GM12878 (cell line): Measurements from ENCODE around the gene HOXB2. TPM values are rescaled to one million over a fixed set of nuclear protein-coding genes. Genes with fewer than 3 reads are reported as not detected.

ENCODE experiments used
- ATAC-seq: fragments of 200-7000 bp; cut with Tn5 transposase; 3 replicates; pipeline ENCODE4 v1.9.1; 2020; ENCODE audit warnings: mild to moderate bottlenecking, moderate library complexity
- BruUV-seq: library from RNA; stranded (reverse); fragments of 400-500 nt; replicated peaks from 2 replicates; lab custom pipeline; 2021; lab: Mats Ljungman, UMichigan
- CTCF ChIA-PET: fragments of 300-600 bp; sonication (Branson Sonifier 250); formaldehyde crosslinking; extraction: SDS; loops from one replicate; lab custom pipeline; 2021; ENCODE audit warnings: inconsistent platforms; lab: Yijun Ruan, JAX
- POLR2A ChIA-PET: fragments of 350-600 bp; formaldehyde crosslinking; extraction: SDS; loops from one replicate; lab custom pipeline; 2021; ENCODE audit warnings: inconsistent platforms; lab: Charles Lee
- RAD21 ChIA-PET: fragments of 300-600 bp; sonication (Branson Sonifier 250); formaldehyde crosslinking; loops from one replicate; lab custom pipeline; 2023; ENCODE audit warnings: antibody characterized with exemption; ENCODE audit not compliant: unreplicated experiment; lab: Charles Lee
- SMC1A ChIA-PET: fragments of 300-600 bp; sonication (Branson Sonifier 250); formaldehyde crosslinking; loops from one replicate; lab custom pipeline; 2023; ENCODE audit not compliant: unreplicated experiment, uncharacterized antibody; lab: Charles Lee
- DNase-seq: peaks from one replicate; pipeline ENCODE4 v3.0.0-alpha.2; 2011; ENCODE audit warnings: low read depth, low spot score
- FAIRE-seq: peaks from 3 replicates; lab custom pipeline; 2011; peaks lifted over from hg19 to GRCh38; lab: Jason Lieb, UNC
- H2AFZ ChIP-seq: 2 replicates; pipeline ENCODE4 v1.6.0; 2011; ENCODE audit warnings: low read depth, low read length, control low read depth; ENCODE audit not compliant: control insufficient read depth
- H3K27ac ChIP-seq: 2 replicates; pipeline ENCODE4 v1.5.1; 2011; ENCODE audit warnings: control low read depth; ENCODE audit not compliant: control insufficient read depth, insufficient read depth
- H3K27me3 ChIP-seq, 2 experiments: replicated peaks in 1 of 2; 2 replicates each; pipeline versions ENCODE4 v1.6.0 to v1.6.1; 2011; ENCODE audit warnings: low read length in 1 of 2; ENCODE audit not compliant: control insufficient read depth in 2 of 2, insufficient read depth in 2 of 2
- H3K36me3 ChIP-seq, 2 experiments: 2 replicates each; pipeline ENCODE4 v1.5.1; 2011; ENCODE audit warnings: low read length in 1 of 2; ENCODE audit not compliant: control insufficient read depth in 2 of 2, insufficient read depth in 2 of 2
- H3K4me1 ChIP-seq: 2 replicates; pipeline ENCODE4 v1.6.1; 2011; ENCODE audit warnings: mild to moderate bottlenecking, low read length, moderate library complexity, mixed read lengths; ENCODE audit not compliant: control insufficient read depth, insufficient read depth
- H3K4me2 ChIP-seq: 2 replicates; pipeline ENCODE4 v1.6.0; 2011; ENCODE audit warnings: control low read depth; ENCODE audit not compliant: control insufficient read depth, insufficient read depth
- H3K4me3 ChIP-seq: fragments of 200-600 bp; sonication (generic); 2 replicates; pipeline ENCODE4 v1.5.1; 2016
- H3K79me2 ChIP-seq: 2 replicates; pipeline ENCODE4 v1.6.0; 2011; ENCODE audit warnings: low read length; ENCODE audit not compliant: control insufficient read depth, insufficient read depth
- H3K9ac ChIP-seq: 2 replicates; pipeline ENCODE4 v1.8.0; 2011; ENCODE audit warnings: low read length, control low read depth, mixed read lengths; ENCODE audit not compliant: control insufficient read depth, insufficient read depth
- H3K9me3 ChIP-seq: replicated peaks from 3 replicates; pipeline ENCODE4 v1.5.1; 2011; ENCODE audit warnings: mild to moderate bottlenecking, low read length; ENCODE audit not compliant: control insufficient read depth, insufficient read depth
- H4K20me1 ChIP-seq: 2 replicates; pipeline ENCODE4 v1.6.0; 2011; ENCODE audit not compliant: control insufficient read depth, insufficient read depth
- BRCA1 ChIP-seq: IDR thresholded peaks from 2 replicates; pipeline ENCODE4 v1.6.1; 2011; ENCODE audit warnings: low read depth, low read length, improper control_type of control experiment
- CBFB ChIP-seq: IDR thresholded peaks from 2 replicates; pipeline ENCODE4 v1.6.1; 2016; ENCODE audit warnings: antibody characterized with exemption, low read depth
- GABPA ChIP-seq: IDR thresholded peaks from 2 replicates; pipeline ENCODE4 v1.6.1; 2014; ENCODE audit warnings: antibody characterized with exemption, low read depth, mild to moderate bottlenecking, inconsistent platforms
- GATAD2B ChIP-seq: fragments of 450-650 bp; conservative IDR thresholded peaks from 2 replicates; pipeline ENCODE4 v1.6.1; 2017; ENCODE audit warnings: low read depth, mild to moderate bottlenecking, moderate library complexity
- HDAC2 ChIP-seq: fragments of 200-600 bp; sonication (generic); IDR thresholded peaks from 2 replicates; pipeline ENCODE4 v1.6.1; 2017
- HDAC6 ChIP-seq: fragments of 200-600 bp; sonication (generic); IDR thresholded peaks from one replicate; pipeline ENCODE4 v1.8.0; 2017; ENCODE audit warnings: antibody characterized with exemption; ENCODE audit not compliant: unreplicated experiment
- NFIC ChIP-seq: IDR thresholded peaks from 2 replicates; pipeline ENCODE4 v1.6.1; 2012; ENCODE audit warnings: low read depth, mild to moderate bottlenecking, inconsistent platforms, low read length, moderate library complexity
- NR2C1 ChIP-seq: fragments of 450-650 bp; IDR thresholded peaks from 2 replicates; pipeline ENCODE4 v1.6.1; 2017; ENCODE audit warnings: antibody characterized with exemption, mild to moderate bottlenecking, moderate library complexity
- POLR2AphosphoS2 ChIP-seq: IDR thresholded peaks from 2 replicates; pipeline ENCODE4 v1.6.1; 2011; ENCODE audit warnings: low read depth, mild to moderate bottlenecking, low read length, improper control_type of control experiment, moderate library complexity
- RBBP5 ChIP-seq: fragments of 200-600 bp; sonication (generic); conservative IDR thresholded peaks from 2 replicates; pipeline ENCODE4 v1.6.1; 2016
- SIX5 ChIP-seq: IDR thresholded peaks from 2 replicates; pipeline ENCODE4 v1.6.1; 2011; ENCODE audit warnings: mild to moderate bottlenecking, low read depth, low read length, moderate library complexity; ENCODE audit not compliant: severe bottlenecking
- SREBF1 ChIP-seq: IDR thresholded peaks from 2 replicates; pipeline ENCODE4 v1.6.1; 2012; ENCODE audit warnings: mild to moderate bottlenecking, low read length
- SUPT20H ChIP-seq: IDR thresholded peaks from 2 replicates; pipeline ENCODE4 v1.6.1; 2011; ENCODE audit warnings: low read depth, mild to moderate bottlenecking, low read length, moderate library complexity, borderline replicate concordance; ENCODE audit not compliant: control insufficient read depth
- WGBS: methylation state at CpG from one replicate; pipeline ENCODE4 v1.1.6; 2016; ENCODE audit warnings: low lambda C conversion rate; ENCODE audit not compliant: insufficient replicate concordance, insufficient coverage; ENCODE audit errors: missing lambda C conversion rate; 5-methylcytosine and 5-hydroxymethylcytosine counted together
- in situ Hi-C: fragments of 300-500 bp; cut with MboI; formaldehyde crosslinking; loops from 9 replicates; pipeline ENCODE4 v1.14.3; 2018; ENCODE audit warnings: mixed read lengths
- intact Hi-C: fragments of 100-400 bp; cut with micrococcal nuclease; formaldehyde crosslinking; loops from one replicate; pipeline ENCODE4 v1.14.2; 2022; ENCODE audit not compliant: unreplicated experiment
- polyA plus RNA-seq, 11 experiments: library from polyadenylated mRNA; depleted of rRNA in 4 of 11; unstranded in 6 of 11; stranded (reverse) in 5 of 11; fragments of >200 nt; fragmentation: Nextera tagmentation in 4 of 11; fragmentation: Illumina TruSeq in 1 of 11; extraction: Ambion mirVana in 4 of 11; extraction: Trizol in 1 of 11; gene quantifications; 1 replicate in 1 of 11; 2 replicates in 10 of 11; pipeline versions ENCODE4 v1.2.1 to v1.2.3, GENCODE V29; 2011 to 2016; ENCODE audit warnings: inconsistent platforms in 2 of 11, missing spikeins in 2 of 11, low read depth in 1 of 11
- total RNA-seq, 4 experiments: library from RNA; depleted of rRNA in 3 of 4; stranded (reverse); fragments of >200 nt in 3 of 4; fragmentation: Illumina TruSeq in 1 of 4; extraction: Trizol in 1 of 4; gene quantifications; 2 replicates each; pipeline versions ENCODE4 v1.2.1 to v1.2.3, GENCODE V29; 2013 to 2021
- TF ChIP-seq, protein P1 (sequence below): fragments of 150-350 bp; IDR thresholded peaks from 2 replicates; pipeline ENCODE4 v1.6.1; 2014; ENCODE audit warnings: mild to moderate bottlenecking, low read depth, low read length
- TF ChIP-seq, protein P2 (sequence below): IDR thresholded peaks from 2 replicates; pipeline ENCODE4 v1.6.1; 2012; ENCODE audit warnings: low read depth, low read length, improper control_type of control experiment

HOXB2 gene
- total and polyA plus RNA-seq, 10 of the 15 experiments (the other 5 are each of a cell fraction or from before 2014, with no cell fraction given): 0.16 to 8.8 (median 2.3) TPM

DNA sequence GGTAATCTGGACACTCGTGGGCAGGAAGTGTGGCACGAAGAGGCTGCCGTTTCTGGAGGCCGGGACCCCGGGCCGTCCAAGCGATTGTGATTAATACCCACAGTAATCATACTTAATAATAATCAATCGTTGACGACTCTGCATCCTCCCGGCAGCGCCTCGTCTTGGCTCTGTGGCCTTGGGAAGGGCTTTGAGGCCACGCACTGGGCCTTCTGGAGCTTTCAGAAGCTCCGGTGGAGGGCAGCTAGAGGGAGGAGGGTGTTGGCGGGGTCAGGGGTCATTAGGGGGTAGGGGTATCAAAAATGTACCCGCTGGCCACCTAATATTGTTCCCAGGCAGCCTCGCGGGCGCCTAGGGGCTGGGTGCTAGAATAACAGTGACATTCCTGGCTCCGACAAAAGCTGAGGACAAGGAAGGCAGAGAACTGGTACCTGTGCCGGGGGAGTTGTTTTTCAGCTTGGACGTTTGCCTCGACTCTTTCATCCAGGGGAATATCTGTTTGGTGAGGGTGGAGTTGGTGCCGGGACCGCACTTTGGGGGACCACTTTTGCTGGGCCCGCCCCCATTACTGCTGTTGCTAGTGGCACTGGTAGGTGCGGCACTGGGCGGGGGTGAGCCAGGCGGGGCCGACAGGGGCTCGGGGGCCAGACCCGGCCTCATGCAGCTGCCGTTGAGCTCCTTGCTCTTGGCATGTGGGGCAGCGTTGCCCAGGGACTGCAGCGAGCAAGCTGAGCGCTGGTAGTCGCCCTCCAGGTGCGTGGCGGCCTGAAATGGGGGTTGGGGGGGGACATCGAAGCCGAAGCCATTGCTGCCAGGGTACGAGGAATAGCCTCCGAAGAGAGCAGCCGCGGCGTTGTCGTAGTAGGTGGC, 6.9 kb upstream of the HOXB2 start:
- intact Hi-C loops (no loop called here), in situ Hi-C loops (no loop called here)
- Histone ChIP-seq H3K79me2 (no peaks in the 10 kb centered on the region), H3K9ac (no peak overlapping the region), H2AFZ (no peak overlapping the region), H3K4me1 (no peaks in the 10 kb centered on the region), H3K27ac (no peak overlapping the region), H3K4me2 (no peak overlapping the region), H3K9me3 (no peaks in the 10 kb centered on the region), H3K36me3 (peaks cover 0 to 6% of the 10 kb centered on the region in 2 experiments; a peak in 2 of 4 replicates), H3K27me3 (no peaks in the 10 kb centered on the region), H4K20me1 (no peaks in the 10 kb centered on the region), H3K4me3 (no peak overlapping the region)
- ATAC-seq (no peak), FAIRE-seq (no peak), DNase-seq (no peak)
- ChIA-PET CTCF (interaction anchor here (1.2 kb wide), 1 partner anchor 41 kb away, joined by 3 read pairs; the partner anchor contains the start of gene HOXB5), POLR2A (no interaction called here), SMC1A (interaction anchor here (0.6 kb wide), 1 partner anchor 41 kb away, joined by 3 read pairs; no protein-coding TSS in a partner anchor), RAD21 (no interaction called here)
- no TSS peak for BruUV-seq
- no peak for TF ChIP-seq SUPT20H
- TF ChIP-seq, protein P1, sequence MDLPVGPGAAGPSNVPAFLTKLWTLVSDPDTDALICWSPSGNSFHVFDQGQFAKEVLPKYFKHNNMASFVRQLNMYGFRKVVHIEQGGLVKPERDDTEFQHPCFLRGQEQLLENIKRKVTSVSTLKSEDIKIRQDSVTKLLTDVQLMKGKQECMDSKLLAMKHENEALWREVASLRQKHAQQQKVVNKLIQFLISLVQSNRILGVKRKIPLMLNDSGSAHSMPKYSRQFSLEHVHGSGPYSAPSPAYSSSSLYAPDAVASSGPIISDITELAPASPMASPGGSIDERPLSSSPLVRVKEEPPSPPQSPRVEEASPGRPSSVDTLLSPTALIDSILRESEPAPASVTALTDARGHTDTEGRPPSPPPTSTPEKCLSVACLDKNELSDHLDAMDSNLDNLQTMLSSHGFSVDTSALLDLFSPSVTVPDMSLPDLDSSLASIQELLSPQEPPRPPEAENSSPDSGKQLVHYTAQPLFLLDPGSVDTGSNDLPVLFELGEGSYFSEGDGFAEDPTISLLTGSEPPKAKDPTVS: no peak
- TF ChIP-seq BRCA1: no peak
- TF ChIP-seq NFIC: no peak
- TF ChIP-seq NR2C1: no peak
- TF ChIP-seq GATAD2B: no peak
- TF ChIP-seq HDAC2: no peak
- TF ChIP-seq SIX5: no peak
- TF ChIP-seq GABPA: no peak
- no peak for TF ChIP-seq HDAC6
- TF ChIP-seq CBFB: no peak
- TF ChIP-seq RBBP5: no peak
- TF ChIP-seq SREBF1: no peak
- TF ChIP-seq, protein P2, sequence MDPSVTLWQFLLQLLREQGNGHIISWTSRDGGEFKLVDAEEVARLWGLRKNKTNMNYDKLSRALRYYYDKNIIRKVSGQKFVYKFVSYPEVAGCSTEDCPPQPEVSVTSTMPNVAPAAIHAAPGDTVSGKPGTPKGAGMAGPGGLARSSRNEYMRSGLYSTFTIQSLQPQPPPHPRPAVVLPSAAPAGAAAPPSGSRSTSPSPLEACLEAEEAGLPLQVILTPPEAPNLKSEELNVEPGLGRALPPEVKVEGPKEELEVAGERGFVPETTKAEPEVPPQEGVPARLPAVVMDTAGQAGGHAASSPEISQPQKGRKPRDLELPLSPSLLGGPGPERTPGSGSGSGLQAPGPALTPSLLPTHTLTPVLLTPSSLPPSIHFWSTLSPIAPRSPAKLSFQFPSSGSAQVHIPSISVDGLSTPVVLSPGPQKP: no peak
- no peak for TF ChIP-seq POLR2AphosphoS2
- 88% methylated on average over 46 of the region's 47 CpGs for WGBS
